ENCODE data around the gene COL1A2. TPM values are rescaled to one million over a fixed set of nuclear protein-coding genes. Genes with fewer than 3 reads are reported as not detected.

COL1A2 gene
- total and polyA plus RNA-seq, 2 of the 4 experiments (the other 2 are of a cell fraction): 1,211 to 4,454 TPM

DNA sequence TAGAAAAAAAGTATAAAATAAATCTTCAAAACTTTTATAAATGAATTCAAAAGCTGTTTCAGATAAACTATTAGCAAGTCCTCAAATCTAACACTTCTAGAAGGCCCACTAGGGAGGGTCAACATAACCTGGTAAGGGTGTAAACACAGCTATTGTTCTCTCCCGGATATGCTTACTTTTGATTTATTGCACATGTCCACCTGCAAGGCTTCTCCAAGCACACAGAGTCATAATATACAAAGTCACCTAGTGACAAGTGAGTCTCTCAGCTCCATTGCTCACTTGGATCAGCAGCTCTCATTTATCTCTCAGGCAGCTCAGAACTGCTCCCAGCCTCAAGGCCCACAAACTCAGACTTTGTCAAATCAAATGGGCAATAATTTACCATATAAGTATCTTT, 44.0 kb upstream of the COL1A2 start:
- no peaks in the 10 kb centered on the region for H3K9me3 ChIP-seq (ENCODE audit: control insufficient read depth, insufficient read depth, low read length)
- no peak overlapping the region for H3K4me3 ChIP-seq (ENCODE audit: insufficient read depth, low read depth, low read length)
- H2AK5ac ChIP-seq (ENCODE audit: low read depth, low read length): no peak overlapping the region
- no peak overlapping the region for H4K8ac ChIP-seq (ENCODE audit: low read depth in 2 of 2, low read length in 2 of 2)
- TF ChIP-seq POLR2A (IDR thresholded peaks at IDR 0.05; ENCODE audit: low read depth, low read length): no peak
- no peak for TF ChIP-seq MAZ (IDR thresholded peaks at IDR 0.05; ENCODE audit: borderline replicate concordance, low read depth, low read length)
- TF ChIP-seq RCOR1 (IDR thresholded peaks at IDR 0.05; ENCODE audit: insufficient replicate concordance, low read length): no peak
- TF ChIP-seq NFE2L2 (IDR thresholded peaks at IDR 0.05; ENCODE audit: low read depth, low read length): no peak
- TF ChIP-seq RFX5 (IDR thresholded peaks at IDR 0.05; ENCODE audit: low read depth, low read length): no peak
- TF ChIP-seq CHD1 (IDR thresholded peaks at IDR 0.05; ENCODE audit: low read depth, low read length): no peak
- no CpG with 5 or more reads among the region's 1 CpG for WGBS, 2 experiments (ENCODE audit: extremely low coverage in 2 of 2, insufficient read length in 1 of 2)
- intact Hi-C loops (cut with micrococcal nuclease): no loop called here
- H2BK5ac ChIP-seq (ENCODE audit: low read depth, low read length, poor library complexity, severe bottlenecking): no peak overlapping the region
- CTCF ChIA-PET: no interaction called here
- H4K5ac ChIP-seq (ENCODE audit: low read depth, low read length): no peak overlapping the region
- H2BK120ac ChIP-seq (ENCODE audit: low read depth, low read length): no peak overlapping the region
- peaks cover 13% of the 10 kb centered on the region for H3K4me1 ChIP-seq (ENCODE audit: control insufficient read depth, insufficient read depth, low read length)
- in situ Hi-C loops (cut with MboI; ENCODE audit: low sequenced_read_pairs): no loop called here
- H3K27me3 ChIP-seq (ENCODE audit: control insufficient read depth, insufficient read depth, low read length): no peaks in the 10 kb centered on the region
- DNase-seq (no peak), ATAC-seq (ENCODE audit: low read depth) (no peak)
- no peak overlapping the region for H3K9ac ChIP-seq (ENCODE audit: low read depth, low read length)
- no peak overlapping the region for H3K4me2 ChIP-seq (ENCODE audit: low read depth, low read length)
- H4K20me1 ChIP-seq (ENCODE audit: insufficient read depth, low read length): no peaks in the 10 kb centered on the region
- no TSS peak for BruUV-seq (replicated peaks)
- H2BK20ac ChIP-seq (ENCODE audit: low read depth, low read length): no peak overlapping the region
- dilution Hi-C loops (cut with HindIII; ENCODE audit: low sequenced_read_pairs, unreplicated experiment): no loop called here
- H2AFZ ChIP-seq (replicated peaks; ENCODE audit: low read length, poor library complexity): no peak overlapping the region
- no peak overlapping the region for H2AK9ac ChIP-seq (replicated peaks; ENCODE audit: low read depth, low read length, poor library complexity)
- H3K56ac ChIP-seq (ENCODE audit: extremely low read depth, insufficient read depth, low read length): no peak overlapping the region
- H3K79me1 ChIP-seq (ENCODE audit: low read depth in 1 of 2, low read length in 2 of 2): peaks cover 6 to 22% of the 10 kb centered on the region in 2 experiments; a peak in 3 of 4 replicates
- no peak overlapping the region for H3K4ac ChIP-seq (ENCODE audit: low read depth, low read length)
- H3K14ac ChIP-seq (replicated peaks; ENCODE audit: low read depth, low read length): no peak overlapping the region
- no peak overlapping the region for H3K27ac ChIP-seq (ENCODE audit: insufficient read depth, low read length)
- H4K91ac ChIP-seq (ENCODE audit: insufficient read depth, low read depth, low read length): no peak overlapping the region
- POLR2A ChIA-PET (ENCODE audit: unreplicated experiment): no interaction called here
- no peaks in the 10 kb centered on the region for H3K36me3 ChIP-seq (ENCODE audit: control insufficient read depth, insufficient read depth, low read length)
- no peak overlapping the region for H3K18ac ChIP-seq (ENCODE audit: low read depth, low read length)
- peaks cover 13% of the 10 kb centered on the region for H3K9me1 ChIP-seq (ENCODE audit: insufficient read depth, low read length)
- no peak overlapping the region for H2BK15ac ChIP-seq (ENCODE audit: low read depth, low read length)
- no peak overlapping the region for H3K23ac ChIP-seq (ENCODE audit: low read depth, low read length)
